OCI-M1 (cell line): ENCODE data around the gene CEP135.
"Not testable (repeated sequence)": the region's sequence is repeated elsewhere in the genome, so short reads cannot be mapped to it uniquely, and the experiment has no call there.

Experiments
- DNase-seq: peaks from one replicate; lab custom pipeline; 2025; lab: John Stamatoyannopoulos, UW

CEP135 gene

GRCh38 chr4:56072730-56073129 is 124.0 kb downstream of the CEP135 start:
- not testable (repeated sequence) for DNase-seq

- peak; percentile 30 for DNase-seq
These were observed 128.9 kb downstream of the CEP135 start for GRCh38 chr4:56077676-56078075.

GRCh38 chr4:56078866-56079265 is 130.1 kb downstream of the CEP135 start:
- DNase-seq: no peak

GRCh38 chr4:56080384-56080783 is 131.6 kb downstream of the CEP135 start:
- DNase-seq: no peak

DNA sequence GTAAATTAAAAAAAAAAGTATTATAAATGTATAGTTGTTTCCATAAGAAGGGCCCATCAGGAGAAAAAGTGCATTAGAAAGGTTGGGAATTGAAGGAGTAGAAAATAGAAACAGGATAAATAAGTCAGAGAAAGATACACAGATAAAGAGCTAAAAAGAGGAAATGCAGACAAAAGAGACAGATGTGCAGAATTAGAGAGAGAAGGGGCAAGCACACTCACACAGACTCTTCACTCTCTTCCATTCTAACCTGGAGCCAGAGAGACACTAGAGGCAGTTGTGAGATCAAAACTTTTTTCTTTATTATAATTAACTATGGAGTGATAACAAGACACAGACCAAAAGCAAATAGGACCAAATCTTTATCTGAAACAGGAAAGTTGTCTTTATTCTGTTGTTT is 134.1 kb downstream of the CEP135 start:
- DNase-seq: peak; percentile 47
